Activated T-cell treated with anti-CD3 and anti-CD28 coated beads for 4 hours (primary cell): Measurements from ENCODE around the gene SYNE3.
"Not testable (repeated sequence)": the region's sequence is repeated elsewhere in the genome, so short reads cannot be mapped to it uniquely, and the experiment has no call there.

ENCODE experiments used
- DNase-seq: peaks from one replicate; pipeline ENCODE4 v3.0.0-alpha.2; 2020

The SYNE3 gene

GRCh38 chr14:95523051-95523814 is 6.8 kb upstream of the SYNE3 start:
- no peak for DNase-seq

GRCh38 chr14:95522556-95522955 is 6.1 kb upstream of the SYNE3 start:
- no peak for DNase-seq

GRCh38 chr14:95522116-95522515 is 5.7 kb upstream of the SYNE3 start:
- no peak for DNase-seq

- no peak for DNase-seq
Observed at GRCh38 chr14:95521001-95521400, 4.6 kb upstream of the SYNE3 start.

DNA sequence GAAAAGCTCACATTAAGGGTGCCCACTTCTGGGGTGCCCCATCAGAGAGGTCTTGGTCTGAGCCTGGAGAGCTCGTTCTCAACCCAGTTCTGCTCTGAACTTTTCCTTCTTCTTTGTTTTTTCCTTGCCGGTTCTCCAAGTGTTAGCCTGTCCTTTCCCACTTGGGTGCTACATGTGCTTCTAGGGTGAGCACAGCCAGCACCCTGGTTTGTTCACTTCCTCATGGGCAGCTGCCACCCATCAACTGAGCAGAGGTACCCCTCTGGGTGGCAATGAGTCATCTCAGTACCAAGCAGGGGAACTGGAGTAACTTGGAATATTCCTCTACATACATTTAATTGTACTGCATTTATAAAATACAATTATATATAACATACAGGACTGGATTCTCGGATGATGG is 3.9 kb upstream of the SYNE3 start:
- DNase-seq = no peak

DNA sequence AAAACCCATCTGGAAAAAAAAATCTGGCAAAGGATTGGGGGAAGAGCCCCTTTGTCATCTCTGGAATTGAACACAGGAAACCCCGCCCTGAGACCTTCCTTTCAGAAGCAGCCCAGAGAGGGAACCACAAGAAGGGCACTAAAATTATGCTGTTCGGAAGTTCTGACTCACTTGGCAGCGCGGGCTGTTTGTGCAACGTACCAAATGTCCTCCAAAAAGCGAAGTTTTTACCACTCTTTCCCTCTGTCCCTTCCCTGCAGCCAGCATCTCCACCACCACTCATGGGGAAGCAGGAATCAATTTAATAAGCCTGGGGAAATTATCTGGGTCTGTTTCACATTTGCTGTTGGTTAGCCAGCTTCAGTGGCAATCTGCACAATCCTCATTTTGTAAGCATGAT is 3.2 kb upstream of the SYNE3 start:
- DNase-seq = peak; percentile 57

DNA sequence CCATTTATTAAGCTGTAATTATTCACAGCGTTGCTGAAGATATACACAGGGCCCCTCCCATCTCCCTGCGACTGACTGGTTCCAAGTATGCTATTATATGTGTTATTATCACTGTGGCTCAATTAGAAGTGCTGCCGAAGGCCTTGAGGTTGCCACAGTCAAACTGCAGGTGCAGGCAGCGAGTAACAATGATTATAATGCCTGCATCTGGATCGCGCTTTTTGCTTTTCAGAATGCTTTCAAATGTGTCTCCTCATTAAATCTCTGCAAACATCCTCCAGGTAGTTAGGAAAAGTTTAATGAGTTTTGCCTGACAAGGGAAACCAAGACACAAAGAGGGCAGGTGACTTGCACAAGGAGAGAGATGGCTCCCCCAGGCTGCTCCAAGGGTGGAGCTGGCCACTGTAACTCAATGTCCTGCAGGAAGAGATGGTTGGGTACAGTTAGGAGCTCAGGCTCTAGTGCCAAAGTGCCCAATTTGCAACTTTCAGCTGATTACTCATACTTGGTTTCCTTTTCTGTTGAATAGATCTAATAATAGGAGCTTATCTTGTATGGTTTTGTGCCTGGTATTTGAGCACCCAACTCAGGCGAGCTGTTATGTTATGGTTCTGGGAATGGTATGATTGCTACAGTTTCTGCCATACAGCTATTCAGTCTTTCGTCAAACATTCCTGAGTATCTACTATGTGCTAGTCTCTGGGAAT is 1.7 kb upstream of the SYNE3 start:
- DNase-seq = no peak

GRCh38 chr14:95515596-95516552 is 576 bp downstream of the SYNE3 start:
- DNase-seq = peak; percentile 59

DNA sequence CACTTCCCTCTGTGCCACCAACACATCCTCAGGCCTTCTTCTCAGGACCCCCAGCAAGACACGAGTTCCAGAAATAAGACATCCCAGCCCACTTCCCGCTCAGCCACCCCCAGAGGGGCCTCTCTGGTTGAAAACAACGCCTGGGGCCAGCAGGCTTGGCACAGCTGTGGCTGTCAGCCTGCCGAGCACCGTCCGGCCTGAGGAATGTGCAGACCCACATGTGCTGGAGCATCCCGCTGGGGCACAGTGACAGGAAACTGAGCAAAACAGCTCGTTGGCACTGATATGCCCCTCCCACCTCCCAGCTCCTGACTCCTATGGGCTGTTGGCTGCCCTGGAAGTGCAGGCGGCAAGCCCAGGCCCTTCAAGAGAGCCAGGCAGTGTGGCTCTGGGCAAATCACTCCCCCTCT is 1.4 kb downstream of the SYNE3 start:
- DNase-seq = no peak

GRCh38 chr14:95514131-95515079 is 2.0 kb downstream of the SYNE3 start:
- no peak for DNase-seq

- no peak for DNase-seq
Observed at GRCh38 chr14:95513291-95513690, 3.2 kb downstream of the SYNE3 start.

DNA sequence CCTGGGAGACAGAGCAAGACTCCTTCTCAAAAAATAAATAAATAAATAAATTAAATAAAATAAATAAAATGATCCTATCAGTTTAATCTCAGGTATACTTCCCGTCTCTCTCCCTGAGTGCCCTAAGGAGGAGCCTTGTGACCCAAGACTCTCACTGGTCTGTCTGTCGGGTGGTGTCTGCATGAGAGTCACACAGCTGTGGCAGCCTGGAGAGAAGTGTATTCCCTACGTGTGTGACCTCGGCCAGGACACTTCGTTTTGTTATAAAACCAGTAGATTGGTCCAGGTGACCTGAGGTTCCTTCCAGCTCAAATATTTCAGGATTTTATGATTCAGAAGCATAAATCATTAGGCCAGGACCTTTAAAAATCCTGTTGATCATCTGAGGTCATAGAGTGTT is 4.8 kb downstream of the SYNE3 start:
- DNase-seq = no peak

DNA sequence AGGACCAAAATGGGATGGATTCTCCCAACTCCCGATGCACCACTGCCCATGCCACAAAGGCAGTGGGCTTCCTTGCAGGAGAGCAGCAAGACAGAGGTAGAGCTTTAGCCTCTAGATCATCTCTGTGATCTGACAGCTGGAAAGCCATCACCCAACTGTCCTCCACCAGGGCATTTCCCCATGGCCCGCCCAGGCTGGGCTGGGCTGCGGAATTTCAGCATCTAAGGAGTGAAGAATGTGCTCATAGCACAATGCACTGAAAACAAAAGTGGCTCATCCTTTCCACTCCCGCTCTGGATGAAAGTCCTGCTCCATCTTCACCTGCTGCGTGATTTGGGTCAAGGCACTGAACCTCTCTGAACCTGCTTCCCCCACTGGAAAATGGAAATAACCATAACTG is 5.6 kb downstream of the SYNE3 start:
- DNase-seq = no peak

DNA sequence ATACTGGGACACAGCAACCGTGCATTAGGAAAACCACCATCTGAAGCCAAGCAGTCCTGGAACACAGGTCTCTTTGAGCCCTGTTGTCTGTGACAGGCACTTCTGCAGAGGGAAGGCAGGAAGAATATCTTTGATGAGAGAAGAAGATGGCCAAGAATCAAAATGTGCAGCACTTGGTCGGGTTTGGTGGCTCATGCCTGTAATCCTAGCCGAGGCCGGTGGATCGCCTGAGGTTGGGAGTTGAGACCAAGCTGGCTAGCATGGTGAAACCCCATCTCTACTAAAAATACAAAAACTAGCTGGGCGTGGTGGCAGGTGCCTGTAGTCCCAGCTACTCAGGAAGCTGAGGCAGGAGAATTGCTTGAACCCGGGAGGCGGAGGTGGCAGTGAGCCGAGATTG is 6.1 kb downstream of the SYNE3 start:
- not testable (repeated sequence) for DNase-seq

DNA sequence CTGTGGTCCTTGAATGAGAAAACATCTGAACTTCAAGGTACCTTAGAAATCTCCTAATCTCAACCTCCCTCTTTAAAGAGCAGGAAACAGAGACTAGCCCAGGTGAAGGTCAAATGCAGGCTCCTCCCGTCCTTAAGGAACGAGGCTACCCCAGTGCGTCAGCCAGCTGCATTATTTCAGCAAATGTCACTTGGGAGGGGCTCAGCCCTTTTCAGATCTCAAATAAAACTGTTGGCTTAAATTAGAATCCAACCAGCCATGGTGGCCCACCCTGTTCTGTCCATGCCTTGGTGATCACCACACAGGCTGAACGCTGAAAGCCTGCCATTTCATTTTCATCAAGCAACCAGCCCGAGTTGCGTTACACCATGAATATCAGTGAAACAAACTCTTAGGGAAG is 7.0 kb downstream of the SYNE3 start:
- DNase-seq = no peak

DNA sequence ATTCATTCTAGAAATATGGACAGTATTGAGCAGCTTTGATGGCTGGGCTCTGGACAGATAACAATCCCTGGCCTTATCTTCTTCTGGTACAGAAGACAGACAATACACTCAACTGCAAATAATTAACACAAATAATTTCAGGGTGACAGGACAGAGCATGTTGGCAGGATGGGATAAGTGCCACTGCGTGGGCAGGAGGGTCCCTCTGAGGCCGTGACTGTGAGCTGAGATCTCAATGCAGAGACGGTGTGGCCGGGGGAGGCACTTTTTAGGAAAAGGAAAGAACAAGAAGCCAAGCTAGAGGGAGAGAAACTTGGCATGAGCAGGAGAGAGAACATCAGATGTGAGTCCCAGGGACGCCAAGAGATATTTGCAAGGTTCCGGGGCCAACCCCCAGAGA is 8.1 kb downstream of the SYNE3 start:
- no peak for DNase-seq

DNA sequence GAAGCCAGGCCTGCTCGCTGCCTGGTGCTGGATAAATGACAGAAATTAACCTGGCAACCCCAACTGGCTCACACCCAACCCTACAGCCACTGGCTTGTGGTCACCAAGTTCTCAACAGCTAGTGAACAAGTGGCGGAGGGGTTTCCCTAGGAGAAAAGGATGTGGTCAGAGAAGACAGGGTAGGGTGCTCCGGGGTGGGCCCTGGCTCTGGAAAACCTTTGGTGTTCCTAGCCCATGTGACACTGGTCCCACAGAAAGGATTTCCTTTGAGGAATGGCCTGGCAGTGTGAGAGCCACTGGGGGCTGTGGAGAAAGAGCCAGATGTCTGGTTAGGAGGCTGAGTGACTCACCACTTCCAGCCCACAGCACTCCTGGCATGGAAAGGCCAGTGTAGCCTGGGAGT is 8.7 kb downstream of the SYNE3 start:
- DNase-seq = no peak

DNA sequence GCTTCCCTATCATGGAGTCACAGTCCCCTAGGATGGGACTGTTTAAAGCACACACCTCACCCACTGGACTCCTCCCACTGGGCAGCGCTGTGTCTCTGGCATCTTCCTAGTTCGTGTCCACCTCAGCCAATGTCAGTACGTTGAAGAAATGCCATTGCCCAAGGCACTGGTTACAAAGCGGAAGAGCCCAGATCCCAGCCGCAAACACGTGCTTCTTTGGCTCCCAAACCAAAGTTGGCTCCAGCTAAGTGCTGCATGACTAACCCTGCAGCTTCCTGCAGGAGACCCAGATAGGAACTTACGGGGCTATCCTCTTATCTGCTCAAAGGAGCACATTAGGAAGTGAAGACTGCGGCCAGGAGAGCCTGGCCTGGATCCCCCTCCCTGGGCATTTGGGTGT is 9.3 kb downstream of the SYNE3 start:
- no peak for DNase-seq

DNA sequence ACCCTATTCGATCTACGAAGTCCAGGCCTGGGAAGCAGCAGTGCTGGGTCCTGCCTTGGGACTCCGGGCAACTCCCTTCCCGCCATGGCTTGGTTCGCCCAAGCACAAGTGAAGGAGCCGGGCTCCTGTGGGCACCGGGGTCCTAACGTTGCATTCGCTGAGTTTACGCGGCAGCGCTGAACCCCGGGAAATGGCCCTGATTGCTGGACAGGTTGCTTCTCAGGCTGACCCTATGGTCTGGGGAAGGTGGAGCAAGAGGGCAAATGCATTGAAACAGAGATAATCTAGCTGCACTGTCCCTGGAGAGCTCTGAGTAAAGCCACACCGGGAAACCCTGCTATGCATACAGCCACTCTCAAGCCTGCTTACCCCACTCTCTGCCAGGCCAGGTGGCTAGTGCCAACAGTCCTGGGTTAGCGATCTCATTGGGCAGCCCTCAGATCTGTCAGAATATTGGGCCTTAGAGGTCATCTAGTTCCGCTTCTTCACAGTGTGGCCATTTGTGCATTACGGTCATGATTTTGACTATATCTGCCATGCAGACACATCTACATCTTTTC is 11.3 kb downstream of the SYNE3 start:
- DNase-seq = no peak

- no peak for DNase-seq
Observed at GRCh38 chr14:95504135-95505029, 12.1 kb downstream of the SYNE3 start.
